Measurements from ENCODE around the gene NKD1.

Gene NKD1

DNA sequence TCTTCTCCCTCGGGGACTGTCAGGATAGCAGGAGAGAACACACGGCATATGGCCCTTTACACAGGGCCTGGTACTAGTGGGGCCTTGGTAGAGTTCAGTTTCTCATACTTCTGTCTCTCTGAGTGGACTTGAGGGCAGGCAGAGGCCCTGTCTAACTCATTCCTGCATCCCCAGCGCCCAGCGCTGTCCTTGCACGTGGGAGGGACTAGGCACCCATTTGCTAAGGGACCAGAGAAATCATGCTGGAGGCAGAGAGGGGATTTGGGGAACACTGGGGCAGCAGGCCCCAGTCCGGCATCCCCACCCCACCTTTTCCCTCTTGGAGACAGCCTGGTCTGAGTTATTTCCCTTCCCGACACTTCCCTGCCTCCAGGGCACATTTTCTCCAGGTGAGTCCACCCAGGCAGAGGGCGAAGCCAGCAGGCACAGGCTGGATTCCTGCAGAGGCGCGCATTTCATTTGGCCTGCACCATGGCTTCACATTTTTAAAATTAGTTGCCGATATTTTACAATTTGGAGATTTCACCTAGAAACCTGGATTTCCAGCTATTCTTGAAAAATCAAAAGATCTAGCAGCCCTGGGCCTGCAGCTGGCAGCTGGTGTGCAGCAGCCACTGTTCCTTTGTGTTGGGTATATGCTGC is 9.7 kb upstream of the NKD1 start:
- DNase-seq: no peak

DNA sequence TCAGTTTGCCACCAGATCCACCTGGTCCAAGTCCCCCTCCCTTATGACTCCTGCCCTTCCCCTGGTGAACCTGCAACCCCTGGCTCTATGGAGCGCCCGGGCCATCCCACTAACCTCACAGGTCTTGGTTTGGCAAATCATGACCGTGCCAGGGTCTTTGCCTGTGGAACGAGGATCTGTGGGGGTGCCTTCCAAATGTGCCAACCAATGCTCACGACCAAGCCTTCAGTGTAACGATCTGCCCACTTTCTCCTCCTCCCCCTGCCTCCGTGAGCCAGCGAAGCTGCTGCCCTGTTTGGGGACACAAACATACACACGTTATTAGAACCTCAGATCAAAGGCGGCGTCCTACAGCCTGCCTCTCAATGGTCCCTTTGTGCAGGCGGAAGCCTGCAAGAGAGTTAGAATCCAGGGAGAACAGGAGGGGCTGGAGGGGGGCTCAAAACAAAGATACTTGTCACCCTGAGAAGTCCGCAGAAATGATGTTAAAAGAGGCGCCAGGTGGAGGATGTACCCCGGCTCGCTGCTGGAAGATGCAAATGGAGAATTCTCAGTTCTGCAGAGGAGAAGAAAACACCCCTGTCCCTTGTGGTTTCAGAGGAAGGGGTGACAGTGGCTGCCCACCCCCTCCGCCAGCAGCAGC is 9.0 kb upstream of the NKD1 start:
- no peak for DNase-seq

- peak; percentile 33 for DNase-seq
Observed at GRCh38 chr16:50539822-50540710, 8.1 kb upstream of the NKD1 start.

DNA sequence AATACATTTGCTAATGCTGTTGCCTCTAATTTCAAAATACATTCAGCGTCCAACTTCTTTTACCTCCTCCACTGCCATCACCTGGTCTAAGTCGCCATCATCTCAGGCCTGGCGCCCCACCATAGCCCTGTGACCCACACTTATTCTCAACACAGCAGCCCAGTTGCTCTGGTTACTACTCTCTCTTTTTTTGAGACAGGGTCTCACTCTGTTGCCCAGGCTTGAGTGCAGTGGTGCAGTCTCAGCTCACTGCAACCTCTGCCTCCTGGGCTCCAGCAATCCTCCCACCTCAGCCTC is 7.5 kb upstream of the NKD1 start:
- DNase-seq: no peak

DNA sequence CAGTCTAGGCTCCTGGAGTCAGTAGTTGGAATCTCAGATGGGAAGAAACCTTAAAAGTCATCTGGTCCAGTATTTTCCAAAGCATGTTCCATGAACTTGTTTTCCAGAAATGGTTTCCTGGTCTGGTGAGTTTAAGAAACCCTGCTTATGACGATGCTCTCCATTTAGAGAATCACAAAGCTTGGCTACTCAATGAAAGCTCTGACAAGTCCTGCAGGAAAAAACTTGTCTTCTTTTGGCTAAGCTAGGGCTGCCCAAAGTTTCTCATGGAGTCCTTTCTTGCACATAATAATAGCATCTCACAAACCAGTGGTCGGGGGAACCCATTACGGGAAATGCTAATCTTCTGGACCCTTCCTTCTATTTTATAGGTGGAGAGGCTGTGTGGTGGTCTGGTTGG is 5.5 kb upstream of the NKD1 start:
- no peak for DNase-seq

- DNase-seq: no peak
Observed at GRCh38 chr16:50546125-50546524, 2.1 kb upstream of the NKD1 start.

GRCh38 chr16:50547340-50548124 is 664 bp upstream of the NKD1 start:
- DNase-seq: peak; percentile 33

GRCh38 chr16:50548909-50549560 is 839 bp downstream of the NKD1 start:
- no peak for DNase-seq

DNA sequence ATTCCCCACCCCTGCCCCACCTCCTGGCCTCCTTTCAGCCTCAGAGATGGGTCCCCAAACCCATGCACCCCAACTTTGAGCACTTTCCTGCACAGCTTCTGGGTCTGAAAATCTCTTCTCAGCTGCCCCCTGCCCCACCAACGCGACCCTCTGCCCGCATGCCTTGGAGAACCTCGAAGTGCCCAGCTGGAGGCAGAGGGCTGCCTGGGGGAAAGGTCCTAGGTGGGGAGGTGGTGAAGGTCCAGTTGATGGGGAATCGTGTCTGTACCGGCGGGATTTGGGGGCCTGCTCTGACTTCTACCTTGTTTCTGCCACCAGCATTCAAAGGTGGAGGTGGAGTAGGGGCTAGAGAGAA is 1.3 kb downstream of the NKD1 start:
- DNase-seq: no peak

DNA sequence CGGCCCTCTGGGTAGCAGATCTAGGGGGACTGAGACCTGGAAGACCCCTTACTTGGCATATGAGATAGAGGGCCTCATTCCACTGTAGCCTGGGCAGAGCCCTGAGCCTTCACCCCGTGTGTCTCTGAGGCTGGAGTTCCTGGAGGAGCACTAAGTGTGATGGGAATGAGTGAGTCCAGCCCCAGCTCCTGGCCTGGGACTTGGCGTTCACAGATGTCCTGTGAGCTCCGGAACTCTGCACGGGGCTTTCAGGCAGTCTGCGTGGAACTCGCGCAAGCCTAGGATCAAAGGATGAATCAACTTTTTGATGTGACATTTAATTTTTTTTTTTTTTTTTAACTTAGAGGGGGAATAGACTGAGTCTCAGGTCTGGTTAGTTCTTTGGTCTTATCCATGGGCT is 1.8 kb downstream of the NKD1 start:
- no peak for DNase-seq

- no peak for DNase-seq
Observed at GRCh38 chr16:50550866-50551641, 2.9 kb downstream of the NKD1 start.

DNA sequence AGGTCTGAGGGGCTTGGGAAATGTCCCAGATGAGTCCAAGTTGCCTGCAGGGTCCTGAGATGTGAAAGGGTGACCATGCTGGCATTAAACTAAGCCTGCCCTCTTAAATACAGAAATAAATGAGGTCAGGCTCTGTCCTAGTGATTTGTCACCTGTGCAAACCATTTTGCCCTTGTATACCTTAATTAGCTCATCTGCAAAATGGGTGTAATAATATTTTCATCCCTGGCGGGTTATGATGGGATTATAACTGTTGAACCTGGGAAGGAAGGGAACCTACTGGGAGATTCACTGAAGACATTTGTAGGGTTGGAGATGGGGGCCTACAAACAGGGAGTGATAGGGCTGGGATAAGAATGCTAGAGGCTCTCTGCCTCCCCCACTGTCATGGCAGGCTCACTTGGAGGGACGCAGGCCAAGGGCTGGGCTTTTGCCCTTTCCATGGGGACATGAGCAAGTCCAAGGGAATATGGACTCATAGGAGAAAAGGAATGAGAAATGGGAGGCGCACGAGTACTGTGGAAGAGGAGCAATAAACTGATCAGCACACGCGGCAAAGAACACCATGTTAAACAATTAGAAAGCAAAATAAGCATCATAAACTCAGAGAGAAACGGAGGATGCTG is 4.4 kb downstream of the NKD1 start:
- DNase-seq: no peak

DNA sequence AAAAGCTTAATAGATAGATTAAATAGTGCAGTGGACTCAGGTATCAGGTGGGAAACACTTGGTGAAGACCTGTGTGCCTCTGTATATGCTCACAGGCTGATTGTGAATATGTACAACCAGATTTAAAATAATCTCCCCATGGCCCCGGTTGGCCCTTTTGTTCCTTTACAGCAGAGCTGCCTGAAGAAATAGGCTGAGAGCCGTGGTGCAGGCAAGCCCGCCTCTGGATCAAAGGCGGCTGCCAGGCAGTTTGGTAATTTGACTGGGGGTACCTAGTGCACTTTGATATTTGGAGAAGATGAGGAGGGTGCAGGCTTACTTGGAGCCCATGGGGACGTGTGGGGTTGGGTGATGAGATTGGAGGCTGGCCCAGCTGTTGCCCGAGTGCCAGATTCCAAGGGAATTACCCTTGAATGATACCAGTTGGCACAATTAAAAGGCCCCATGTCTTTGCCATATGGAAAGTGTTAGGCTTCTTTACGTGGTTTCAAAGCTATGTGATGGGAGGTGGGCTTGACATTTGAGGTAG is 5.0 kb downstream of the NKD1 start:
- peak; percentile 19 for DNase-seq

GRCh38 chr16:50553731-50554360 is 5.7 kb downstream of the NKD1 start:
- no peak for DNase-seq

GRCh38 chr16:50555269-50555875 is 7.2 kb downstream of the NKD1 start:
- DNase-seq: no peak

DNA sequence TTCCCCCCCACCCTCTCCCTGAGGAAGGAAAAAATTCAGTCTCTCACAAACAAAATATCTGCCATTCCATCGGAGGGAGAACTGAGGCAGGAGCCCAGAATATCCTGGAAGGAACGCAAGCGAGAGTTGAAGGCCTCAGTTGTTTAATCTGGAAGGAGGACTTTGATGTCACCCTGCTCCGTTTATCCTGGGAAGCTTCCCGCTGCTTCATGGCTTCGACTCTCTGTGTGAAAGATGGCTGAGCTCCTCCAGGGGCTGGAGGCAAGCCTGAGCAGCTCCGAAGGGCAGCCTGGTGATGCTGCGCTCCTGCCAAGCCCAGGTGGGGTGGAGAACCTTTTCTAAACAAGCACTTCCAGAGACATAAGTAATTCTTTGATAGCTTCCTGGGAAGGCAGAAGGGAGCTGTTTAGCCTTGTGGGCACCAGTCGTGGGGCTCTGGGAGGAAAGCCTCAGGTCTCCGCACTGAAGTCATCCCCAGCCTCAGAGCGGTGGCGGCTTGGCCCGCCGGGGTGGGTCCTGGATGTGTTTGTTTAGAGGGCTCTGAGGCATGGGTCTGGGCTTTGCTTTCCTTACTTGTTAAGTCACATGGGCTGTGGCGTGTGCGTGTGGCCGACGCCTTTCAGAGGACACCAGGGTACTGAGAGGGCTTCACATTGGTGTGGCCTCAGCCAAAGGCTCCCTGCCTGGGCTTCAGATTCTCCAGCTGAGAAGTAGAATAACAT is 7.9 kb downstream of the NKD1 start:
- no peak for DNase-seq

- no peak for DNase-seq
Observed at GRCh38 chr16:50557046-50557445, 8.8 kb downstream of the NKD1 start.

- DNase-seq: no peak
Observed at GRCh38 chr16:50558913-50559312, 10.7 kb downstream of the NKD1 start.

DNA sequence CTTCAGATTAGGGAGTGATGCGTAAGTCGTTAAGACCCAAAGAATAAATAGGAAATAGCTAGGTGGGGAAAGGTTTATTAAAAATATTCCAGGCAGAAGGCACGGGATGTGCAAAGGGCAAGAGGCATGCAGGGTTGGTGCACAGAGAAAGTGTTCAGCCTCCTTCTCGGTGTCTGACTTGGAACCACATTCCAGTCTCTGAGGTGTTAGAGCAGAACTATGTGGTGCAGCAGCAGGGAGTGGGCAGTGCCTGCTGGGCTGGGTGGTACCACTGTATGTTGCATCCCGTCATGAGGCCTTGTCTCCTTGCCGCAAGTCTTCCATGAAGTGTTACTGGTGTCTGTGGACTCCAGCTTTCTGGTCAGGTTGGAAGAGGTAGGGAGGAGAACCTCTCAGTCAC is 11.1 kb downstream of the NKD1 start:
- DNase-seq: no peak

All from NCI-H524 treated with DMSO at 0.1 percent for 48 hours (cell line).